Fibroblast of upper back skin (primary cell): Measurements from ENCODE around the gene METAP1.
"Not testable (repeated sequence)": the region's sequence is repeated elsewhere in the genome, so short reads cannot be mapped to it uniquely, and the experiment has no call there.

Experiments
- DNase-seq: peaks from one replicate; pipeline ENCODE4 v3.0.0-alpha.2; 2013

METAP1 gene

DNA sequence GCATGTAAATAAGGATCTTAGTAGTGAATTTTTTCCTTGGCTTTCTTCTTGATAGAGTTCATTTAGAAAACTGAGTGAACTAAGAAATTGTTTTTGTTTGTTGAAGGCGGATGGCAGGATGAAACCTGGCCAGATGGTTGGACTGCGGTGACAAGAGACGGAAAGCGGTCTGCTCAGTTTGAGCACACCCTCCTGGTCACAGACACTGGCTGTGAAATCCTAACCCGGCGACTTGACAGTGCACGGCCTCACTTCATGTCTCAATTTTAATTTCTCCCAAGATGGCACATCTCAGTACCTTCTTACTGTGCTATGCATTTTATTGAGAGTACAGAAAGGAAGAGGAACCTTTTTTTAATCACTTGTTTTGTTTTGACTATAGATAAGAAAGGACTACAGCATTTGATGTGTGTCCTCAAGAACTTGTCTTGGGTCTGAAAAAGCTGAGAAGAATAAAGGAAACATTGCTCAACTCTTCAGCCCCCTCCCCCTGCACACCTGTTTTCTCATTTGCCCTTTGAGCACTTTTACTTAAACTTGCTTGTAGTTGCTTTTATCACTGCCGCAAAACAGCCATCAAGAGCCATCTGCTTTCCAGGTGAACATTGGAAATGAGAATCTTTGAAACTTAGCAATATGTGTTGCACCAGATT, 65.7 kb downstream of the METAP1 start:
- no peak for DNase-seq

- peak; percentile 14 for DNase-seq
These were observed 66.6 kb downstream of the METAP1 start for GRCh38 chr4:99062120-99062519.

GRCh38 chr4:99065521-99065920, 70.0 kb downstream of the METAP1 start:
- DNase-seq, result not testable (repeated sequence)

DNA sequence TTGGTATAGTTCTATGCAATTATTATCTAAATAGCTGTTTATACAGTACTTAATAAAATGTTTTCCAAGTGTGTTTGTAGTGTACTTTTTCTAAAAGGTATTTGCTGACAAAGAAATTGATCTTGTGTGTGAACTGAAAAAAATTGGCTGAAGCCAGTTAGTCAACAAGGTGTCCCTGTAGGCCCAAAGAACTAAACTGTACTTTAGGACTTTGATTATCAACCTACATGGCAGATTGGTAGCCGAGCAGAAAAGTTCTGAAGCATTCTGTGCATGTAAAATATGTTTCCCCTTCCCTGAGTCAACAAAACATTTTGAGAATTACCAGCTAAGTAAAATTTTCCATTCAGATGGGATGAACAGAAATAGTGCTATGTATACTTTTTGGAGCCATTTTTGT, 72.1 kb downstream of the METAP1 start:
- DNase-seq, result no peak

DNA sequence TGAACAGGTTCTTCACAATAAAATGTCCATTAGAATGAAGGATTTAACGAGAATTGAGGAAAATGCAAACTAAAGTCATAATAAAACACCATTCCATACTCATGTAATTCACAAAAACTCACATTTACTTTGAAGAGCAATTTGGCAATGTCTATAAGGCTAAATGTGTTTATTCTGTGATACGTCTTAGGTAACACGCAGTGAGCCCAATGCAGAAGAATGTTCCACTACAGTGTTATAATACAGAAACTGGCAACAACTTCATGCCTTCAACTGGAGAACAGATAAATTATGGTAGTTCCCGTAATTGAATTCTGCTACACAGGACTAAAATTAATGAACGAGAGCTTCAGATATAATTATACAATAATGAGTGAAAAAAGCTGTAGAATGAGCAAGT, 75.6 kb downstream of the METAP1 start:
- no peak for DNase-seq

DNA sequence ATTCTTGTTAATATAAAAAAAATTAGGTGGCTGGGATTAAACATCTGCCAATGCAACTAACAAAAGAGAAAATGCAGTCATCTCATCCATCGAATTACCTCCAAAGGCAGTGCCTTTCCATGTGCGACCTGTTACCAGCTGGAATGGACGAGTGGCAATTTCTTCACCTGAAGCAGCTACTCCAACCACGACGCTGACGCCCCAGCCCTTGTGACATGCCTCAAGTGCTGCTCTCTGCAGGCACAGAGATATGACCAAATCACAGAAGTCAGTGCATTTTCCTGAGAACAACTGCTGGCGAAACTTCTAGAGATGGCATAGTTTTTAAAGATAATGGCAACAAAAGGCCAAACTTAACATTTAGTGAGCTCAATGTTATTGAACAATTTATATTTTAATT, 79.3 kb downstream of the METAP1 start:
- no peak for DNase-seq

GRCh38 chr4:99076292-99076976, 80.9 kb downstream of the METAP1 start:
- DNase-seq, result no peak

- DNase-seq, result no peak
These were observed 81.7 kb downstream of the METAP1 start for GRCh38 chr4:99077177-99077576.

DNA sequence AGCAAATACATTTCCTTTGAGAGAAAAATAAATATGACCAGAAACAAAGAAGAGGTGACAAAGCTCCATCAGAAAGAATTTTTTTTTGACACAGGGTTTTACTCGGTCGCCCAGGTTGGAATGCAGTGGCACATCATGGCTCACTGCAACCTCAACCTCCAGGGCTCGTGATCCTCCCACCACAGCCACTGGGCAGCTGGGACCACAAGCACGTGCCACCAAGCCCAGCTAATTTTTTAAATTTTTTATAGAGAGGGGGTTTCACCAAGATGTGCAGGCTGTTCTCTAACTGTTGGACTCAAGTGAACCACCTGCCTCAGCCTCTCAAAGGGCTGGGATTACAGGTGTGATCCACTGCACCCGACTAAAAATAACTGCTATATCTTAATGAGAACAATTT, 82.8 kb downstream of the METAP1 start:
- DNase-seq, result no peak

GRCh38 chr4:99078931-99079624, 83.6 kb downstream of the METAP1 start:
- no peak for DNase-seq

GRCh38 chr4:99079625-99080295, 84.2 kb downstream of the METAP1 start:
- no peak for DNase-seq

- not testable (repeated sequence) for DNase-seq
These were observed 85.3 kb downstream of the METAP1 start for GRCh38 chr4:99080869-99081268.

DNA sequence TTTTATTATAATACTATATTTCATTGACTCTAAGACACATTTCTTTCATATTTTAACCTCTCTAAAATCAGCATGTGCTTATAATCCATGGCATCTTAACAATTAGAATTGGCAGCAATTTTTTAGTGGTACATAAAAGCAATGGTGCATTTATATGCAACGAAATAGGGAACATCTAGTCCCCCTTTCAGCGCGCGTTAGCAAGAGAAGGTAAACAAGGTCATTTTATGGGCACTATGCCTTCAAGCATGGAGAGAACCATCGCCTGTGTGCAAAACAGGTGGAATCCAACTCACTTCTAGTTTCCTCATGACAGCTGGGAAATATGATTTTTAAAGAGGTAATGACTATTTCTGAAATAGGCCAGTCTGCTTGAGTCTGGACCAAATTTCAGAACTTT, 86.7 kb downstream of the METAP1 start:
- DNase-seq, result no peak

- DNase-seq, result no peak
These were observed 89.1 kb downstream of the METAP1 start for GRCh38 chr4:99084595-99084994.

DNA sequence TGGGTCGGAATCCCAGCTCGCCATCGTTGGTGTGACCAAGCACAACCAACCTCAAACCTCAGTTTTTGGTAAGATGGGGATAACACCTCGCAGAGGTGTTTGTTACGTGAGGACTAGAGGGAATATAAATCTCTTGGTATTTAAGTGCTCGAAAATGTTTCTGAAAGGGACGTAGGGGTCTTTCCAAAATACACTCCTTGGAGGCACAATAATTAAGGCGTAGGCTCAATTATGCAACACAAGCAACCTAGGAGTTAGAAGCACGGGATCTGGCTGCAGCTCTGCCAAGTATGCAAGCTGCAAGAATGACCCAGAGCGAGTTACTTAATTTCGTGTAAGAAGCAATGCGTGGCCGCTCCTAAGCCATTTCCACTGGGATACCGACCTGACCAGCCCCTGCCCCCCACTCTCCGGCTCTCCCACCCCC, 92.5 kb downstream of the METAP1 start:
- peak; percentile 67 for DNase-seq

- peak; percentile 87 for DNase-seq
These were observed 93.2 kb downstream of the METAP1 start, which contains the start of gene ADH5 for GRCh38 chr4:99088481-99089365. TSS of gene ADH5 (minus strand) at chr4:99088788. CDS start at chr4:99088700, 88 bp downstream.

DNA sequence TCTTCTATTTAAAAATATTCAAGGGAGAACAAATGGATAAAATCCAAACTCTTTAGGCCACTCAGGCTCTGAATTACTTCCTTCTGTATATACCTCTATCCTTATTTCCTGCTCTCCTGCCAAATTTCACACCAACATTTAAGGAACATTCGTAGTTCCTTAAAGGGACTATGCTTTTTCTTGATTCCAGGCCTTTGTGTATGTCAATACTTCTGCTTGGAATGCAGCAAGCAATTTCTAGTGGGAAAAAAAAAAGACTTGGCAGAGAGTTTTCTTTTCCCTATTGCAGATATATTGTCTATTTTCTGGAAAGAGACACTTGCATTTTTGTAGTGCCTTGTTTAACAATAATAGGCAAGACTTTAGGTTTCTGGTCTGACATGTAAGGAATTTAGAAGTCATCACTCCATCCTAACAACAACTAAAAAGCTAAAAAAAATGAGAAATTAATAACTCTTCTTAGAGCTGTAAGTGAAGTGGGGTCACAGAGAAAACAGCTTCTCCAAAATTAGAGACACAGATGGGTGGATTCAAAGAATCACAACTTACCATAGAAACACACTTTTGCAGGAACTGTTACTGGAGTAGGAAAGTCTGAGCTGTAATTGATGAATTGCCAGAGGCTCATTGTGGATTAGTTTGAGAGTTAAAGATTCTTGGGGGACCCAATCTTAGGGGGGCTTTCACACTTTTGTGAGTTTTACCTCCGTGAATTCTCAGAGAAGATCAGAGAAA, 95.1 kb downstream of the METAP1 start:
- peak; percentile 47 for DNase-seq

GRCh38 chr4:99091216-99091575, 95.7 kb downstream of the METAP1 start:
- no peak for DNase-seq

GRCh38 chr4:99091841-99092240, 96.3 kb downstream of the METAP1 start:
- DNase-seq, result not testable (repeated sequence)

DNA sequence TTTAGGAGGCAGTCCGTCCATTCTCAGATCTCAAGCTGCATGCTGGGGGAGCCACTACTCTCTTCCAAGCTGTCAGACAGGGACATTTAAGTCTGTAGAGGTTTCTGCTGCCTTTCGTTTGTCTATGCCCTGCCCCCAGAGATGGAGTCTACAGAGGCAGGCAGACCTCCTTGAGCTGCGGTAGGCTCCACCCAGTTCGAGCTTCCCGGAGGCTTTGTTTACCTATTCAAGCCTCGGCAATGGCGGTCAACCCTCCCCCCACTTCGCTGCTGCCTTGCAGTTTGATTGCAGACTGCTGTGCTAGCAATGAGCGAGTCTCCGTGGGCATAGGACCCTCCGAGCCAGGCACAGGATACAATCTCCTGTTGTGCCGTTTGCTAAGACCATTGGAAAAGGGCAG, 103.8 kb downstream of the METAP1 start:
- no peak for DNase-seq

DNA sequence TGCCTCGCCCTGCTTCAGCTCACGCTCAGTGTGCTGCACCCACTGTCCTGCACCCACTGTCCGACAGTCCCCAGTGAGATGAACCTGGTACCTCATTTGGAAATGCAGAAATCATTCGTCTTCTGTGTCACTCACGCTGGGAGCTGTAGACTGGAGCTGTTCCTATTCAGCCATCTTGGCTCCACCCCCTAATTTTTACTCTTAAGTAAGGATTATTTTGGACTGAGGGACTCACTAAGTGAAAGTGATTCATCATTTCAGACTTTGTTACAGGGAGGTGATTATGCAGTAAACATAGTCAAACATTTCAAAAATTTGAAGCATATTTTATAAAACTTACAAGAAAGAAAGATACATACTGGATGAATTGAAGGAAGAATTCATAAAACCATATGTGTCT, 104.3 kb downstream of the METAP1 start:
- DNase-seq, result peak; percentile 55

DNA sequence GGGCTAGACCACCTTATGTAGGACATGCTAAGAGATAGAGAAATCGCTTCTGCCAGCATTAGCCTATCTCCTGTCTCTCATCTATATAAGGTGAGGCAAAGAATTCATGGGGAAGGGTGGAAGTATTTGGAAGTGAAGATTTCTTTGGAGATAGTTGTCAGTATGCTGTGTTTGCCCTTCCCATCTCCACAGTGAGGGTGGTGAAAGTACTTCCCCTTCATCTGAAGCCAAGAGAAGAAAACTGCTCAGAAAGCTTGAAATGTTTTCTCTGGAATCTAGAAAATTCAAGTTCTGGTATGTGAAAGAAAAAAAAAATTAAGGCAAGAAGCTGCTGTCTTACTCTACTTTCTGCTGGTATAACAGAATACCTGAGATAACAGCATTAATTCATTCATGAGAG, 105.4 kb downstream of the METAP1 start:
- DNase-seq, result peak; percentile 53
